Transverse colon (tissue), 3 donors: ENCODE data around the gene LRRC4C.

ENCODE experiments used
- POLR2A ChIP-seq: fragments of 450-650 bp; IDR thresholded peaks from one replicate; pipeline ENCODE4 v1.6.1; 2016; ENCODE audit warnings: antibody characterized with exemption, mild to moderate bottlenecking, moderate library complexity
- TF ChIP-seq, protein P1 (sequence below), 5 experiments: fragments of 200-600 bp in 3 of 5; fragments of 450-650 bp in 2 of 5; sonication (generic) in 3 of 5; IDR thresholded peaks; 1 replicate in 2 of 5; 2 replicates in 3 of 5; pipeline ENCODE4 v1.5.1; 2016 to 2017; ENCODE audit warnings: antibody characterized with exemption in 5 of 5, inconsistent platforms in 3 of 5, mild to moderate bottlenecking in 2 of 5, moderate library complexity in 1 of 5

DNA sequence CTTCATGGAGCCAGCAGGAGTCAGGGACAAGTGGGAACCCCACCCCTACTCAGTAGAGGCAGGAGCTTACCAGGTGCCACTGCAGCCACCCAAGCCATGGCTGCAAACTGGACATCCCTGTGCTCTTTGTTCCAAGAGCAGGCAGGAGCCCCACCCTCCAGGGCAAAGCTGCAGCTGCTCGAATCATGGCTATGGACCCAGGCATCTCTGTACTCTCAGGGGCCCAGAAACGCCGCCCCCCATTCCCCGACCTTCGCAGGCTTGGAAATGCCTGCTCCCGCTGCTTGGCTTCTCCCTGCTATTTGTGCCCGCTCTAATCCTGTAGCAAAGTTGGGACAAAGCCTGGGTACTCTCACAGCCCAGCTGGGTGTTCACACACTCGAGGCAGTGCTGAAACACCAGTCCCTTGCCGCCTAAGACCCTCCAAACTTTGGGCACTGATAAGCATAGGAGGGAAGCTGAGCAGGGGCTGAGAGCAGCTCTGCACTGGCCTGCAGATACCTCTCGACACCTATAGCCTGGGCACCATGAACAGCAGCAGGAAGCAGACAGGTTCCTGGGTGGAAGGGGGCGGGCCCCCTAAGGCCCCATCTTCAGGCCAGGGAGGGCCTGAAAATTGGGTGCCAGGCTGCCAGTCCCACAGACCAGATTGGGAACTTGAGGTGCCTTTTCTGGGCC, 402.4 kb downstream of the LRRC4C start:
- TF ChIP-seq POLR2A, result no peak
- TF ChIP-seq, protein P1, sequence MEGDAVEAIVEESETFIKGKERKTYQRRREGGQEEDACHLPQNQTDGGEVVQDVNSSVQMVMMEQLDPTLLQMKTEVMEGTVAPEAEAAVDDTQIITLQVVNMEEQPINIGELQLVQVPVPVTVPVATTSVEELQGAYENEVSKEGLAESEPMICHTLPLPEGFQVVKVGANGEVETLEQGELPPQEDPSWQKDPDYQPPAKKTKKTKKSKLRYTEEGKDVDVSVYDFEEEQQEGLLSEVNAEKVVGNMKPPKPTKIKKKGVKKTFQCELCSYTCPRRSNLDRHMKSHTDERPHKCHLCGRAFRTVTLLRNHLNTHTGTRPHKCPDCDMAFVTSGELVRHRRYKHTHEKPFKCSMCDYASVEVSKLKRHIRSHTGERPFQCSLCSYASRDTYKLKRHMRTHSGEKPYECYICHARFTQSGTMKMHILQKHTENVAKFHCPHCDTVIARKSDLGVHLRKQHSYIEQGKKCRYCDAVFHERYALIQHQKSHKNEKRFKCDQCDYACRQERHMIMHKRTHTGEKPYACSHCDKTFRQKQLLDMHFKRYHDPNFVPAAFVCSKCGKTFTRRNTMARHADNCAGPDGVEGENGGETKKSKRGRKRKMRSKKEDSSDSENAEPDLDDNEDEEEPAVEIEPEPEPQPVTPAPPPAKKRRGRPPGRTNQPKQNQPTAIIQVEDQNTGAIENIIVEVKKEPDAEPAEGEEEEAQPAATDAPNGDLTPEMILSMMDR (IDR thresholded peaks at IDR 0.05), result no peak
